ENCODE measurements around the gene CSNK1G1. TPM values are rescaled to one million over a fixed set of nuclear protein-coding genes. Genes with fewer than 3 reads are reported as not detected.
A peak's percentile ranks its signal among the peaks of the same experiment; 100 is the strongest.

The CSNK1G1 gene
- total RNA-seq, 8 experiments from 2014 or later, result 12.3 to 30.8 (median 25.4) TPM

DNA sequence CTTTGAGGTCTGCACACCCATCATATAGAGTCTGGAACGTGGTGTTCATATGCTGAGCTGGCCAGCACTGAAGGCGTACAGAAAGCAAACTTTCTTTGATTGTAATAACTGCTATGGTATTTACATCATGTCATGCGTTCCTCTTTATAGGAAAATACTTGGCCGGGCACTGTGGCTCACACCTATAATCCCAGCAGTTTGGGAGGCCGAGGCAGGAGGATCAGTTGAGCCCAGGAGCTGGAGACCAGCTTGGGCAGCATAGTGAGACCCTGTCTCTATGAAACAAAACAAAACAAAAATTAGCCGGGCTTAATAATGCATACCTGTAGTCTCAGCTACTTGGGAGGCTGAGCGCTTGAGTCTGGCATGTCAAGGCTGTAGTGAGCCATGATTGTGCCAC, 207.8 kb downstream of the CSNK1G1 start:
- Histone ChIP-seq H3K4me3 (no peak overlapping the region), H3K27ac (no peak overlapping the region)
- no peak for ATAC-seq (replicated peaks in 6 of 8)

DNA sequence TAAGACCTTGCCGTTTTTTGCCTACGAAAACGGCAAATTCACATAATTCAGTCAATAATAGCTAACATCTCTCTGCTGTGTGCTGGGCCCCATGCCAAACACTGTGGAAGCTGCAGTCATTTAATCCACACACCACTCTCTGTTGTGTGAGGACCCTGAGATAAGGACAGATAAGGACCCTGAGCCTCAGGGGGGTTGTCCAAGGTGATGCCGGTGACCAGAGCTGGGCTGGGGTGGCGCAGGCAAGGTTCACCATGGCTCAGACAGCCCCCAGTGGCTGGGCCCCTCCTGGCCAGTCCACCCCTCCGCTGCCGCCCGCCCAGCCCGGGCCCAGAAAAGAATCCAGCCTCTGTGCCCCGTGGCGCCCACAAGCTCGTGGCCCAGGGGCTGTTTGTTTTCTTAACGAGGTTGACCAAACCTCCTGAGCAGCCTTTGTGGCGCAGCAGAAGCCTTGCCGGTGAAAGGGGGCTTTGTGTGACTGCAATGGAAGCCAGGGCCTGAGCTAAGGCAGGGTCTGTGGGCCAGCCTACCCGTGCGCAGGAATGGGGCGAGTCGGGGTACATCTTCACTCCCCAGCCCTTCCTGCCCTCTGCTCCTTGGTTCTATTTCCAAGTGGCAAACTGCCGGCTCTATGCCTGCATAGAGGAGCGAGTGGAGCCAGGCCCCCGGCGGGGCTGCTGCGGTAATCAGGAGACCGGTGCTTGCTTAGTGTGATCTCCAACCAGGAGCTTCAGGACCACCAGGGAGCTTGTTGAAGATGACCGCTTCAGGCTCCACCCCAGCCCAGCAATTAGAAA, 208.9 kb downstream of the CSNK1G1 start:
- Histone ChIP-seq H3K27ac (no peak overlapping the region), H3K4me1 (replicated peaks in 1 of 2) (no peaks in the 10 kb centered on the region), H3K4me3 (no peak overlapping the region)
- 60 to 100% (median 82%) methylated on average over 1 to 9 of the region's 26 CpGs; no CpG with 5 or more reads in 2 of the 10 experiments for WGBS, 10 experiments
- no peak for ATAC-seq (replicated peaks in 6 of 8)
- in situ Hi-C loops (cut with MboI; ENCODE audit: low pct_unique_long_range_greater_than_20kb in 2 of 9, low sequenced_read_pairs in 9 of 9, unreplicated experiment in 9 of 9), result no loop called here

More for the DNA sequence above, 207.8 kb downstream of the CSNK1G1 start:
- peaks cover 0 to 6% of the 10 kb centered on the region in 2 donors for H3K4me1 ChIP-seq (replicated peaks in 1 of 2)
- in situ Hi-C loops (cut with MboI; ENCODE audit: low pct_unique_long_range_greater_than_20kb in 2 of 9, low sequenced_read_pairs in 9 of 9, unreplicated experiment in 9 of 9), result no loop called here
- 0 to 100% (median 85%) methylated on average over 1 to 7 of the region's 7 CpGs for WGBS, 10 experiments

DNA sequence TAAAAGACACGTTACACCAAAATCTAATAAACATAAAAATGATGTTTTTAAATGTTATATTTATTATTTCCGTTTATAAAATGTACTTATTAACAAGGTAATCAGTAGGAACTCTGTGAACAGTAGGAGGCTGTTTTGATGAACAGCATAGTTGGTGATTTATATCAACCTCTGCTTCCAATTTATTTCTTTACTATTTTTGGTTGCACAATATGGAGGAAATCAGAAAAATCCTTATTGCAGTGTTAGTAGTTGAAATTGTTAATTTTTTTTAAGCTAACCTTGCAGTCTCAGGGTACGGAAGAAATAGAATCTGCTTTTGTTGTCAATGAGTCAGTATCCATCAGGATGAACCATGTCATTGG, 209.5 kb downstream of the CSNK1G1 start:
- in situ Hi-C loops (cut with MboI; ENCODE audit: low pct_unique_long_range_greater_than_20kb in 2 of 9, low sequenced_read_pairs in 9 of 9, unreplicated experiment in 9 of 9), result no loop called here
- Histone ChIP-seq H3K27ac (no peak overlapping the region), H3K4me3 (no peak overlapping the region), H3K4me1 (replicated peaks in 1 of 2) (no peaks in the 10 kb centered on the region)
- ATAC-seq (replicated peaks in 6 of 8), result no peak
- 48 to 100% (median 100%) methylated on average over 1 to 3 of the region's 3 CpGs for WGBS, 10 experiments

DNA sequence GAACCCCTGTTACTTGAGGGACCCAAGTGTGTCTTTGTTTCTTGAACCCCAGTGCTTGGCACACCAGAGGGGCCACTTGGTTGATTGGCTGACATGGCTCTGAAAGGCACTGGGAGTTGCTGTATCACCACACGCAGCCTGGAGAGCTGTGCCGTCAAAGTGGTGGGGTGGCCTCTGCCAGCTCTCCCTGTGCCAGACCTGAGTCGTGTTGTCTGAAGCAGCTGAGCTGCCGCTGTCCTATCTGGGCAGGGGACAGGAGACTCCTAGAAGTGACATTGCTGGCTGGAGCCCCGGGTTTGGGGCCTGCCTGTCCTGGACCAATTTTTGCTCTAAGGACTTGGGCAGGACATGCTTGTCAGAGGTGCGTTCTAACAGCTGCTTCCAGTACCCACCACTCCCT, 209.9 kb downstream of the CSNK1G1 start:
- Histone ChIP-seq H3K27ac (no peak overlapping the region), H3K4me3 (no peak overlapping the region), H3K4me1 (replicated peaks in 1 of 2) (no peaks in the 10 kb centered on the region)
- ATAC-seq (replicated peaks in 6 of 8), result no peak
- in situ Hi-C loops (cut with MboI; ENCODE audit: low pct_unique_long_range_greater_than_20kb in 2 of 9, low sequenced_read_pairs in 9 of 9, unreplicated experiment in 9 of 9), result no loop called here
- WGBS, 10 experiments, result 60 to 100% (median 97%) methylated on average over 1 to 5 of the region's 6 CpGs; no CpG with 5 or more reads in 3 of the 10 experiments

DNA sequence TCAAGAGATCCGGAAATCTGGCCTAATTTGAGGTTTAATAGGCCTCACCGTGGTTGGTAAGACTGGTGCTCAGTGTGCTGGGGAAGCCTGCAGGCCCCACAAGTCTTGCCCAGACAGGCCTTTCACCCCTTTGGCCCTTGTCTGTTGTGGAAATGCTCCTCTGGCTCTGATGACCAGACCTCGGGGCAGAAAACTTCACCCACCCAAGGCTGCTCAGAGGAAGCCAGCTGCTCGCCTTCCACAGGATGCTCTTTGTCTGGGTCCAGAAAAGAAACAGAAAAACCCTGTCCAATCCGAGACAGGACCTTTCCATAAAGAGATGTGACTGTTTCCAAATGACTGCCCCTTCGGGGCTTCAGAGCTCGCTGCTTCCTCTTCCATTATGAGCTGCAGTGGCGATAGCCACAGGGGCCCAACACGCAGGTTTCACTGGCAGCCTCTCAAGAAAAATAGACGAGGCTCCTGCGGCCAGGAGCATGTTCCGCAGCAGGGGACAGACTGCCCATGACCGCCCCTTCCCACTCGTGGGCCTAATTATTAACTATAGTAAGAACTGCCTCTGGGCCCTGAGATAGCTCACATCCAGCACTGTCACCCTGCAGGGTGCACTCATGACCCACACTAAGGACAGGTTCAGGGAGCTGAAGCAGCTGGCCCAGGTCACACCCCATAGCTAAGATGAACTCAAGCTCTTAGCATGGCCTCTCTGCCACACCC, 211.2 kb downstream of the CSNK1G1 start:
- Histone ChIP-seq H3K27ac (no peak overlapping the region), H3K4me1 (replicated peaks in 1 of 2) (no peaks in the 10 kb centered on the region), H3K4me3 (no peak overlapping the region)
- in situ Hi-C loops (cut with MboI; ENCODE audit: low pct_unique_long_range_greater_than_20kb in 2 of 9, low sequenced_read_pairs in 9 of 9, unreplicated experiment in 9 of 9), result no loop called here
- ATAC-seq (replicated peaks in 6 of 8), result peak in 3 of 8 experiments; percentile 12 to 71 (median 58)
- WGBS, 10 experiments, result 50 to 91% (median 84%) methylated on average over 1 to 5 of the region's 14 CpGs; no CpG with 5 or more reads in 2 of the 10 experiments

DNA sequence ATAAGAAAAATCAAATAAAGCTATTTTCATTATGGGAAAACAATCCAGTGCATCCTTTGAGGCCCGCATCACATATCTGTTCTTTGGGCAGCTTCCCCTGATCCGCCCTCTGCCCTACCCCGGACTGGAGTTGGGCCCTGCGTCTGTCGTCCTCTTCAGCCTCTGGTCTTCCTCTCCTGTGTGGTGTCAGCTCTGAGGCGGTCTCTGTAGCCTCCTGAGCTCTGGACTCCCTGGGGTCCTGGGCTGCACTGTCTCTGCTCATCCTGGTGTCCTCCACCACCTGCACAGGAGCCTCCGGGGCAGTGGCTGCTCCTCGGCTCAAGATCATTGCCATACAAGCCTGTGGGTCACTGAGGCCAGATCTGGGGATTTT, 211.8 kb downstream of the CSNK1G1 start:
- Histone ChIP-seq H3K4me3 (no peak overlapping the region), H3K27ac (no peak overlapping the region), H3K4me1 (replicated peaks in 1 of 2) (no peaks in the 10 kb centered on the region)
- no peak for ATAC-seq (replicated peaks in 6 of 8)
- 81 to 100% (median 88%) methylated on average over 1 to 8 of the region's 8 CpGs; no CpG with 5 or more reads in 4 of the 10 experiments for WGBS, 10 experiments
- in situ Hi-C loops (cut with MboI; ENCODE audit: low pct_unique_long_range_greater_than_20kb in 2 of 9, low sequenced_read_pairs in 9 of 9, unreplicated experiment in 9 of 9), result no loop called here

DNA sequence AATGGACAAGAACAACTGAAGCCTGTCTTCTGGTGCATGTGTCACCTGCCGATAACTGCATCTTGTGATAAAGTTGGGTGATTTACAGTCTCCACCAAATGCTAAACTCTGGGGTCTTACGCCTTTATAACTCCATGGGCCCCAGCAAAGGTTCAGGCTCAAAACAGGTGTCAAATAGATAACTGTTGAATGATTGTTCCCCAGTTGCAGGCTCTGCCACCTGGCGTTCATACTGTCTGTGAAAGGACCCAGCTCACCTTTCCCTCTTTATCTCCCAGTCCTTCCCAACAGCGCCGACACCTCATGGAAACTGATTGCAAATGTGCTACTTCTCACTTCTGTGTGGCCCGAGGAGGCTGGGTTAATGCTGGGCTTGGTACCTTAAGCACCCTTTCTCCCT, 212.7 kb downstream of the CSNK1G1 start:
- H3K4me1 ChIP-seq (replicated peaks in 1 of 2), result no peaks in the 10 kb centered on the region
- H3K27ac ChIP-seq, result no peak overlapping the region
- ATAC-seq (replicated peaks in 6 of 8), result no peak
- 86 to 100% (median 100%) methylated on average over 1 to 2 of the region's 6 CpGs; no CpG with 5 or more reads in 5 of the 10 experiments for WGBS, 10 experiments
- in situ Hi-C loops (cut with MboI; ENCODE audit: low pct_unique_long_range_greater_than_20kb in 2 of 9, low sequenced_read_pairs in 9 of 9, unreplicated experiment in 9 of 9), result no loop called here
- no peak overlapping the region for H3K4me3 ChIP-seq

DNA sequence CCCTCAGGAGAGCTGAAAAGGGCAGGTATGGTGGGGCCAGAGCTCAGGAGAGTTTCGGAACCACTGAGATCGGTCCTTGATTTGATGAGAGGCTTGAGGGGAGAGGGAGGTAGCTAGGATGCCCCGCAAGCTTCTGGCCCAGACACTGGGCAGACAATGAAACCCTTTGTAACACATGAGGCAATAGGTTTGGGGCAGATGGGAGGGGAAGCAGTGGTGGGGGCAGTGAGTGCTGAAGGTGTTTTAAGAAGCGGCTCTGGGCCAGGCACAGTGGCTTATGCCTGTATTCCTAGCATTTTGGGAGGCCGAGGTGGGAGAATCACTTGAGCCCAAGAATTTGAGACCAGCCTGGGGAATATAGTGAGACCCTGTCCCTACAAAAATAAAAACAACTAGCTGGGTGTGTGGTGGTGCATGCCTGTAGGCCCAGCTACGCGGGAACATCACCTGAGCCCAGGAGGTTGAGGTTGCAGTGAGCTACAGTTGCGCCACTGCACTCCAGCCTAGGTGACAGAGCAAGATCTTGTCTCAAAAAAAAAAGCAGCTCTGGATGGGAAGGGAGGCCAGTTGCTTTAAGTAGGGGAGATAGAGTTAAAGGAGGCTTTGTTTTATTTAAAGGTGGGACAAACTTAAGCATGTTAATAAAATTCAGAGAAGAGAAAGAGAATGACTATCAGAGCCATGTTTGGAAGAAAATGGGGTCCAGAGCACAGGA, 214.0 kb downstream of the CSNK1G1 start:
- Histone ChIP-seq H3K4me3 (no peak overlapping the region), H3K27ac (no peak overlapping the region), H3K4me1 (replicated peaks in 1 of 2) (no peaks in the 10 kb centered on the region)
- WGBS, 10 experiments, result 89 to 100% (median 100%) methylated on average over 1 to 6 of the region's 8 CpGs; no CpG with 5 or more reads in 3 of the 10 experiments
- in situ Hi-C loops (cut with MboI; ENCODE audit: low pct_unique_long_range_greater_than_20kb in 2 of 9, low sequenced_read_pairs in 9 of 9, unreplicated experiment in 9 of 9), result no loop called here
- no peak for ATAC-seq (replicated peaks in 6 of 8)

DNA sequence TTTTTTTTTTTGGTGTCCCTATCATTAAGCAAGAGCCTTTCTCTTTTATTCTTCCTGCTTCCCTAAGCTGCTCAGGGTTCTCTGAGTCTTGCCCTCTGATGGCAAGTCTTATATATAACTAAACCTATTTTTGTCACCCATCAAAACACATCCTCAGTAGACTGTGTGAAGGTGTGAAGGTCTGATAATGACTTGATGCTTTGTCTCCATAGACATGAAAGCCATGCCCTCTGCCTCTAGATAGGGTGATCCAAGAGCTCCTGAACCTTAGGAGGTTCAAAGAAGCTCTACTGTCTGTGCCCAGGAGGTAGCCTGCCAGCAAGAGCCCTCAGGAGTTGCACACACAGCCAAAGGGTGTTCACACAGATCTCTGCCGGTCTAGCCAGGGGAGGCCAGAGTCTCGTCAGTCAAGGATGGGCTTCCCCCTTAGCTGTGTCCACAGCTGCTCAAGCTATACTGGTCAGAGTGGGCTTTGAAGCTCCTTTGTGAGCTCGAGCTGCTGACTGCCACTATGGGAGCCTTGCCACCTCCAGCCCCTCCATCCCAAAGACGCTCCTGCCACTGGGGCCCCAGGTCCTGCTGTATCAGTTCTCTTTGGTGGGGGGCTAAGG, 217.5 kb downstream of the CSNK1G1 start:
- H3K4me1 ChIP-seq (replicated peaks in 1 of 2), result no peaks in the 10 kb centered on the region
- ATAC-seq (replicated peaks in 6 of 8), result no peak
- no peak overlapping the region for H3K27ac ChIP-seq
- no peak overlapping the region for H3K4me3 ChIP-seq
- WGBS, 10 experiments, result 92 to 100% methylated on average over 2 of the region's 4 CpGs; no CpG with 5 or more reads in 8 of the 10 experiments
- in situ Hi-C loops (cut with MboI; ENCODE audit: low pct_unique_long_range_greater_than_20kb in 2 of 9, low sequenced_read_pairs in 9 of 9, unreplicated experiment in 9 of 9), result no loop called here

DNA sequence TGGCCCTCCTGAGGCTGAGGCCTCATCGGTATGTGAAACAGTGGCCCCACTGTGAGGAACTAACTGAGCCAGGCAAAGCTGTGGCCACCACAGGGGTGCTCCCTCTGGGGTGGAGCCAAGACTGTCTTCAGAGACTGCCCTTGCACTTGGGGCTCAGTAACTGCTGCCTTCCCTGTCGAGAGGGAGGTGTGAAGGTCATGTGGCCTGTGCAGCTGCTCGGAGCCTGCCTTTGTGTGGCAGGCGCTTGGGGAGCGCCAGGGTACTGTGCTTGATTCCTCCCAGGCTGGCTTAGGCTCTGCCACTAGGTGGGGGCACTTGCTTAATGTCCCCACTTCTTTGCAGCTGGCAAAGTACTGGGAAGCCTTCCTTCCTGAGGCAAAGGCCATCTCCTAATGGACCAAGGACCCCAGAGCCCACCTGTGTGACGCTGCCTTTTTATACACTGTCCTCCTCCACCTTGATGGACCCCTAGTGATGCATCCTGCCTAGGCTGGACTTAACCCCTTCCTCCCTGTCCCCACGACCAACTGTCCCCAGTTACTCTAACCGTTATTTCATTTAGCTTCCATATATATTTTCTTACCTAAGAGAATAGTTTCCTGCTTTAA, 218.6 kb downstream of the CSNK1G1 start:
- 58 to 100% (median 86%) methylated on average over 1 to 5 of the region's 8 CpGs; no CpG with 5 or more reads in 3 of the 10 experiments for WGBS, 10 experiments
- no peak overlapping the region for H3K27ac ChIP-seq

DNA sequence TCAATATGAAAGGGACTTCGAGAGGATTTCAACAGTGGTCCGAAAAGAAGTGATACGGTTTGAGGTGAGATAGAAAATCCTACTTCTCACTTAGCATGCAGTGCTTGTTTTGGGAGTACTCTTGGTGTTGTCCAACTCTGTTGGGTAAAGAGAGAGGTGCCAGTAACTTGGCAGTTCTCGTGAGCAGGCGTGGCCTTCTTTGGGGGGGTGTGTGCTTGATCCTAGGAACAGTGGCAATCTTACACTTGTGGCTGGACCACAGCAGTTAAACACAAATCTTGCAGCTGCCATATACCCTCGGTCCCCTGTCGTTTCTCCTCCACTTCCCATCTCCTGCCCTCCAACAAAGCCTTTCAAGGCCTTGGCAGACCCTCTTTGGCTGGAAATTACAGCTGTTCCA, 219.6 kb downstream of the CSNK1G1 start:
- WGBS, 10 experiments, result 80 to 100% (median 94%) methylated on average over 1 to 7 of the region's 7 CpGs; no CpG with 5 or more reads in 2 of the 10 experiments
- in situ Hi-C loops (cut with MboI; ENCODE audit: low pct_unique_long_range_greater_than_20kb in 2 of 9, low sequenced_read_pairs in 9 of 9, unreplicated experiment in 9 of 9), result no loop called here
- no peak for ATAC-seq (replicated peaks in 6 of 8)

More for the DNA sequence above, 218.6 kb downstream of the CSNK1G1 start:
- no peak overlapping the region for H3K4me3 ChIP-seq
- peak in 5 of 8 experiments; percentile 33 to 51 (median 43) for ATAC-seq (replicated peaks in 6 of 8)
- in situ Hi-C loops (cut with MboI; ENCODE audit: low pct_unique_long_range_greater_than_20kb in 2 of 9, low sequenced_read_pairs in 9 of 9, unreplicated experiment in 9 of 9), result no loop called here
- no peaks in the 10 kb centered on the region for H3K4me1 ChIP-seq (replicated peaks in 1 of 2)

DNA sequence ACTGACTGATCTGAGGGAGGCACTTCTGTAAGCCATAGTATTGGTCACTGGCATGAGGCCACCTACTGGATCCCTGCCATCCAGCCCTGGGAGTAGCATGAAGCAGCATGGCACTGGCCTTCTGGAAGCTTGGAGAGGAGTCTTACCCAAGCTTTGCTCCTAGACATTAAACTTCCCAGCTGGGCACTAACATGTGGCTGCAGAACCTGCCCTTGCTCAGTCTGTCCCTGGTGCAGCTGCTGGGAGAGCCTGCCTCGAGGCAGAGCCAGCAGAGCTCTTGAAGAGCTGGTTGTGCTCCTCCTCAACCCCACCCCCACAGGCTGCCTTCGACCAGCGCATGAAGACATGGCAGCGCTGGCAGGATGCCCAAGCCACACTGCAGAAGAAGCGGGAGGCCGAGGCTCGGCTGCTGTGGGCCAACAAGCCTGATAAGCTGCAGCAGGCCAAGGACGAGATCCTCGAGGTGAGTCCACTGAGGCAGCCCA, 221.6 kb downstream of the CSNK1G1 start:
- ATAC-seq (replicated peaks in 6 of 8), result peak in 2 of 8 experiments; percentile 12 to 18
- Histone ChIP-seq H3K27ac (no peak overlapping the region), H3K4me1 (replicated peaks in 1 of 2) (no peaks in the 10 kb centered on the region), H3K4me3 (no peak overlapping the region)
- WGBS, 10 experiments, result 88 to 100% (median 95%) methylated on average over 2 to 7 of the region's 9 CpGs; no CpG with 5 or more reads in 6 of the 10 experiments
- in situ Hi-C loops (cut with MboI; ENCODE audit: low pct_unique_long_range_greater_than_20kb in 2 of 9, low sequenced_read_pairs in 9 of 9, unreplicated experiment in 9 of 9), result no loop called here

More for the DNA sequence above, 219.6 kb downstream of the CSNK1G1 start:
- H3K4me3 ChIP-seq, result no peak overlapping the region
- no peak overlapping the region for H3K27ac ChIP-seq
- H3K4me1 ChIP-seq (replicated peaks in 1 of 2), result no peaks in the 10 kb centered on the region
